Activated CD8-positive, alpha-beta T cell treated with anti-CD3 and anti-CD28 coated beads, Interleukin-2, amount 10 ng/mL, durations not matched to agents 7 days and 5 days (primary cell): ENCODE data around the gene DEF6. TPM values are rescaled to one million over a fixed set of nuclear protein-coding genes. Genes with fewer than 3 reads are reported as not detected.

Source experiments
- ATAC-seq: fragments of 150-1000 bp; cut with Tn5 transposase; one replicate; pipeline ENCODE4 v1.10.0; 2021; ENCODE audit warnings: moderate library complexity
- CTCF ChIA-PET: fragments of 350-600 bp; sonication (Branson Sonifier 250); formaldehyde crosslinking; loops from one replicate; lab custom pipeline; 2021; ENCODE audit warnings: antibody characterized with exemption; lab: Charles Lee
- POLR2A ChIA-PET: fragments of 350-600 bp; sonication (Branson Sonifier 250); formaldehyde crosslinking; loops from one replicate; lab custom pipeline; 2021; ENCODE audit warnings: antibody characterized with exemption; lab: Charles Lee
- DNase-seq: peaks from one replicate; pipeline ENCODE4 v3.0.0-alpha.2; 2020
- H3K27ac Mint-ChIP-seq: one replicate; pipeline ENCODE4 v1.8.0; 2021; ENCODE audit warnings: mild to moderate bottlenecking, mixed read lengths
- H3K27me3 Mint-ChIP-seq: one replicate; pipeline ENCODE4 v1.8.0; 2021; ENCODE audit warnings: low read depth, mixed read lengths
- H3K36me3 Mint-ChIP-seq: one replicate; pipeline ENCODE4 v1.8.0; 2021; ENCODE audit warnings: low read depth, mixed read lengths
- H3K4me1 Mint-ChIP-seq: one replicate; pipeline ENCODE4 v1.8.0; 2021; ENCODE audit warnings: low read depth, mixed read lengths
- H3K4me3 Mint-ChIP-seq: one replicate; pipeline ENCODE4 v1.8.0; 2021; ENCODE audit warnings: mild to moderate bottlenecking, mixed read lengths
- H3K9me3 Mint-ChIP-seq: one replicate; pipeline ENCODE4 v1.8.0; 2022; ENCODE audit warnings: mixed read lengths; ENCODE audit not compliant: insufficient read depth
- total RNA-seq, 2 experiments: library from RNA; stranded (reverse); gene quantifications; one replicate each; pipeline ENCODE4 v1.2.3, GENCODE V29; 2021

DEF6 gene
- total RNA-seq, 2 experiments from 2014 or later = 191 to 195 TPM

DNA sequence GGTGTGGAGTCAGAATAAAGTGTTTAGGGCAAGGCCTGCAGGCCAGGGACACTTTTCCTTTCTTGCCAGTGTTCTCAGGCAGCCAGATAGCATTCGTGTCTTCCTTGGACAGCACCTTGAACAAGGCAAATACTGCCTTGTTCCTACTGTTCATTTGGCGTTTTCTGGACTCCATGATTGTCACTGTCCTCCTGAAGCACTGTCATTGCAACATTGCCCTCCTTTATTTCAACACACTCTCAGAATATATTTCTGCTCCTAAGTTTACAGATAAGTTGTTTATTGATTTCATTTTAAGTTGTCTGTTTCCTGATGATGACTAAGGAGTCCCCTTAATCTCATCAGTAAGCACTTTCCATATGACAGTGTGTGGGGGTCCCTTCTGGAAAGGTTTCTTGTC lies 15.1 kb upstream of the DEF6 start:
- Mint-ChIP-seq H3K4me1 (peaks cover 6% of the 10 kb centered on the region), H3K27ac (no peak overlapping the region), H3K36me3 (peaks cover 43% of the 10 kb centered on the region), H3K4me3 (no peak overlapping the region), H3K27me3 (no peaks in the 10 kb centered on the region), H3K9me3 (no peaks in the 10 kb centered on the region)
- CTCF ChIA-PET = interaction anchor here (1.2 kb wide), 1 partner anchor 10 kb away, joined by 3 read pairs; no protein-coding TSS in a partner anchor
- ATAC-seq = no peak
- POLR2A ChIA-PET = no interaction called here
- no peak for DNase-seq

DNA sequence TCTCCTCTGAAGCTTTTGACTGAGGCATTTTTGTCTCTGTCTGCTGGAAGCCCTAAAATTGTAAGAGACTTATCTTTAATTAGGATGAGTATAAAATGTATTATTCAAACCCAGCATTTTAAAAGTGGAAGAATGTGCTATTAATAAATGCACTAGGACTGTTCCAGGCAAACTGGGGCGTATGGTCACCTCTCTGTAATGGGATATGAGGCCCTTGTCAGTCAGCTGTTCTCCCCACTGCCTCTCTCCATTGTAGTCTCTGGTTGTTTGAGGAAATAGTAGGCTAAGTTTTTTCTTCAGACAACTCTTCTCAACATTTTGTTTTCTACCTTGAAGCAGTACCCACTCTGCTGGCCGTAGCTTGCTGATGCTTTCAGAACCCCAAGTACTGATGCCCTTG lies 14.3 kb upstream of the DEF6 start:
- ChIA-PET POLR2A (no interaction called here), CTCF (interaction anchor here (1.2 to 1.6 kb wide), 2 partner anchors 9 to 14 kb away, joined by 3 to 6 read pairs; partner anchors contain the start of gene DEF6)
- H3K9me3 Mint-ChIP-seq = no peaks in the 10 kb centered on the region
- no peak for DNase-seq
- H3K27me3 Mint-ChIP-seq = no peaks in the 10 kb centered on the region
- ATAC-seq = no peak
- no peak overlapping the region for H3K4me3 Mint-ChIP-seq
- peaks cover 43% of the 10 kb centered on the region for H3K36me3 Mint-ChIP-seq
- no peak overlapping the region for H3K27ac Mint-ChIP-seq
- H3K4me1 Mint-ChIP-seq = peaks cover 5% of the 10 kb centered on the region

- ChIA-PET POLR2A (interaction anchor here (0.7 kb wide), 1 partner anchor 281 kb away, joined by 3 read pairs; no protein-coding TSS in a partner anchor), CTCF (interaction anchor here (1.3 to 2.9 kb wide), 3 partner anchors 9 to 40 kb away, joined by 3 to 10 read pairs (median 7); partner anchors contain the start of gene DEF6)
- H3K9me3 Mint-ChIP-seq = no peaks in the 10 kb centered on the region
- H3K27ac Mint-ChIP-seq = no peak overlapping the region
- DNase-seq = no peak
- no peak for ATAC-seq
- no peak overlapping the region for H3K4me3 Mint-ChIP-seq
- H3K36me3 Mint-ChIP-seq = peaks cover 44% of the 10 kb centered on the region
- no peaks in the 10 kb centered on the region for H3K27me3 Mint-ChIP-seq
- H3K4me1 Mint-ChIP-seq = no peaks in the 10 kb centered on the region
Observed at GRCh38 chr6:35287671-35288396, 9.8 kb upstream of the DEF6 start.

DNA sequence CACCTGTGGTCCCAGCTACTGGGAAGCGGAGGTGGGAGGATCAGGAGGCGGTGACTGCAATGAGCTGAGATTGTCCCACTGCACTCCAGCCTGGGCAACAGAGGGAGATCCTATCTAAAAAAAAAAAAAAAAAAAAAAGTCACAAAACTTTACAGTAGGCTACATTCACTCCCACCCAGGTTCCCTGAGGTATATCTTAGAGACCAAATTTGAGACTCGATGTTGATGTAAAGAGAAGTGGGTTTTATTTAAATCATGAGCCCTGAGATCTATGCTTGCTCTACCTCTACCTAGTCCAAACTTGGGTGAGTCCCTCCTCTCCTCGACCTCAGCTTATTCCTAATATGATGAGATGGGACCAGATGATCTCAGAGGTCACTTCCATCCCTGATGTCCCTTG lies 8.8 kb upstream of the DEF6 start:
- Mint-ChIP-seq H3K36me3 (peaks cover 36% of the 10 kb centered on the region), H3K4me3 (no peak overlapping the region), H3K27me3 (no peaks in the 10 kb centered on the region), H3K9me3 (no peaks in the 10 kb centered on the region), H3K4me1 (no peaks in the 10 kb centered on the region), H3K27ac (no peak overlapping the region)
- CTCF ChIA-PET = interaction anchor here (1.1 to 2.9 kb wide), 6 partner anchors 8 to 163 kb away, joined by 3 to 10 read pairs (median 4); partner anchors contain the start of genes DEF6 and FANCE
- ATAC-seq = no peak
- POLR2A ChIA-PET = interaction anchor here (1.0 kb wide), 1 partner anchor 29 kb away, joined by 3 read pairs; the partner anchor contains the start of gene ZNF76
- no peak for DNase-seq

- CTCF ChIA-PET = no interaction called here
- H3K27ac Mint-ChIP-seq = no peak overlapping the region
- no peaks in the 10 kb centered on the region for H3K27me3 Mint-ChIP-seq
- no peak for DNase-seq
- POLR2A ChIA-PET = interaction anchor here (0.6 kb wide), 1 partner anchor 14 kb away, joined by 4 read pairs; no protein-coding TSS in a partner anchor
- no peak overlapping the region for H3K4me3 Mint-ChIP-seq
- H3K36me3 Mint-ChIP-seq = peaks cover 33% of the 10 kb centered on the region
- H3K4me1 Mint-ChIP-seq = peaks cover 3% of the 10 kb centered on the region
- ATAC-seq = no peak
- H3K9me3 Mint-ChIP-seq = no peaks in the 10 kb centered on the region
Observed at GRCh38 chr6:35291491-35291890, 6.1 kb upstream of the DEF6 start.

GRCh38 chr6:35292494-35292893 lies 5.1 kb upstream of the DEF6 start:
- ATAC-seq = no peak
- Mint-ChIP-seq H3K27me3 (no peaks in the 10 kb centered on the region), H3K27ac (no peak overlapping the region), H3K4me1 (peaks cover 12% of the 10 kb centered on the region), H3K4me3 (no peak overlapping the region), H3K9me3 (no peaks in the 10 kb centered on the region), H3K36me3 (peaks cover 30% of the 10 kb centered on the region)
- ChIA-PET CTCF (interaction anchor here (0.7 to 16.7 kb wide), 4 partner anchors 10 to 160 kb away, joined by 3 to 446 read pairs (median 6); partner anchors contain the start of gene FANCE), POLR2A (no interaction called here)
- no peak for DNase-seq

- Mint-ChIP-seq H3K27ac (no peak overlapping the region), H3K36me3 (peaks cover 33% of the 10 kb centered on the region), H3K27me3 (no peaks in the 10 kb centered on the region), H3K4me1 (peaks cover 13% of the 10 kb centered on the region), H3K4me3 (no peak overlapping the region), H3K9me3 (no peaks in the 10 kb centered on the region)
- ChIA-PET POLR2A (interaction anchor here (0.6 kb wide), 1 partner anchor 13 kb away, joined by 4 read pairs; no protein-coding TSS in a partner anchor), CTCF (interaction anchor here (0.7 to 16.7 kb wide), 20 partner anchors 9 to 443 kb away, joined by 3 to 446 read pairs (median 4); partner anchors contain the start of genes ARMC12, FANCE, PPARD and RPL10A)
- no peak for DNase-seq
- ATAC-seq = no peak
Observed at GRCh38 chr6:35293681-35294080, 3.9 kb upstream of the DEF6 start.

DNA sequence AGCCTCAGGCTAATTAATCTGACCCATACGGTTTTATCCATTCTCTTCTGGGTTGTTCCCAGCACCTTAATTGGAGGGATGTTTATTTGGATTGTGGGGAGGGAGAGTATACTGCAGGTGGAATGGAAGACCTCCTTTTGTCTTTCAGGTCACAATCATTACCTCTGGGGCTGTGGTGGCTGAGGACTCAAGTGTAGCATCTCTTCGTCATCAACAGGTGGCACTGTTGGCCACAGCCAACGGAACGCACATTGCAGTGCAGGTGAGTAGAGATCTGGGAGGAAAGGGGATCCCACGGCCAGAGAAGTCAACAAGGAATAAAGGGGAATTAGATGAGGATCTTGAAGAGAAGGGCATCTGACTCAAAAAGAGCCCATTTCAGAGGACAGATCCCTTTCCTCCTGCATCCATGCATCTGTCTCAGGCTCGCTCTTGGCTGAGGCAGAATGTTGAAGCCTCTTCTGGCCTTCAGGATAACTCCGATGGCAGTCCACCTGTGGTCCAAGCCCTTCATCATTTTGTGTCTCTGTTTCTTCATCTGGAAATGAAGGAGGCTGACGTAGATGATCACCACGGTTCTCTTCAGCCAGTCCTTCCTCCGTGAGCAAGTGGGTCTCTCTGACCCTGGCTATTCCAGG lies 3.2 kb upstream of the DEF6 start:
- Mint-ChIP-seq H3K4me1 (peaks cover 16% of the 10 kb centered on the region), H3K36me3 (peaks cover 40% of the 10 kb centered on the region), H3K27me3 (no peaks in the 10 kb centered on the region), H3K27ac (peak overlapping the region; percentile 36), H3K4me3 (no peak overlapping the region), H3K9me3 (no peaks in the 10 kb centered on the region)
- CTCF ChIA-PET = interaction anchor here (0.7 to 16.7 kb wide), 18 partner anchors 9 to 442 kb away, joined by 3 to 446 read pairs (median 4); partner anchors contain the start of genes ARMC12, FANCE, PPARD and RPL10A
- DNase-seq (peak; percentile 71), ATAC-seq (peak; percentile 29)
- POLR2A ChIA-PET = no interaction called here

- no peak for DNase-seq
- H3K27me3 Mint-ChIP-seq = no peaks in the 10 kb centered on the region
- H3K36me3 Mint-ChIP-seq = peaks cover 45% of the 10 kb centered on the region
- H3K9me3 Mint-ChIP-seq = no peaks in the 10 kb centered on the region
- ChIA-PET CTCF (interaction anchor here (0.8 to 16.7 kb wide), 8 partner anchors 23 to 441 kb away, joined by 3 to 446 read pairs (median 24); partner anchors contain the start of genes FANCE, PPARD and RPL10A), POLR2A (interaction anchor here (6.7 kb wide), 1 partner anchor 33 kb away, joined by 40 read pairs; no protein-coding TSS in a partner anchor)
- H3K4me3 Mint-ChIP-seq = no peak overlapping the region
- peaks cover 22% of the 10 kb centered on the region for H3K4me1 Mint-ChIP-seq
- ATAC-seq = no peak
- H3K27ac Mint-ChIP-seq = no peak overlapping the region
Observed at GRCh38 chr6:35295036-35295435, 2.6 kb upstream of the DEF6 start.

- ChIA-PET POLR2A (interaction anchor here (0.6 to 6.7 kb wide), 8 partner anchors 15 to 657 kb away, joined by 3 to 59 read pairs (median 5); partner anchors contain the start of genes FANCE, PPARD and RPL10A), CTCF (interaction anchor here (0.6 to 16.7 kb wide), 15 partner anchors 8 to 442 kb away, joined by 3 to 446 read pairs (median 4); partner anchors contain the start of genes FANCE, PPARD and RPL10A)
- Mint-ChIP-seq H3K36me3 (peaks cover 52% of the 10 kb centered on the region), H3K9me3 (no peaks in the 10 kb centered on the region), H3K27me3 (no peaks in the 10 kb centered on the region), H3K27ac (no peak overlapping the region), H3K4me1 (peaks cover 28% of the 10 kb centered on the region), H3K4me3 (no peak overlapping the region)
- DNase-seq (no peak), ATAC-seq (no peak)
Observed at GRCh38 chr6:35295521-35296315, 1.9 kb upstream of the DEF6 start.
